Hematopoietic multipotent progenitor cell treated with erythropoietin and hydrocortisone succinate and interleukin-3 and kit ligand, for 6 days (in vitro differentiated cells): ENCODE results near the gene NXNL1.
A peak's percentile ranks its signal among the peaks of the same experiment; 100 is the strongest.

Experiments
- DNase-seq: peaks from one replicate; pipeline ENCODE4 v3.0.0-alpha.2; 2015

NXNL1 gene

DNA sequence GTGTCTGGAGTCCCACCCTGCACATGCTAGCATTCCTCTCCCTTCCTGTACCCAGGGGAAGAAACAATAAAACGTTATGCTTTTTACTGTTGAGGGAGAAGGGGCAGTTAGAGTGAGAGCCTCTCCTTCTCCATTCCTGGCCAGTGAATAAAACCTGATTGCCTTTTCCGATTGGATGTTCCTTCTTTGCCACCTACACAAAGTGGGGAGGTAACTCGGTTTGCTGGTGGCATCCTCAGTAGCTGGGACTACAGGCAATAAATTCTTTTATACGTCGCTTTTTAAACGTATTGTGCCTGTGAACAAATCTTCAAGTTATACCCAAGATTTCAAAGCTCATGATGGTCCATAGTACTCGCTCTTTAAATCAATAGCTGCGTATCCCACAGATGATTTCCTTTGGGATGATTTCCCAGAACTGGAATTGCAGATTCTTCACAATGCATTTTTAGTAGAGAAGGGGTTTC lies 41.5 kb downstream of the NXNL1 start:
- DNase-seq = no peak

DNA sequence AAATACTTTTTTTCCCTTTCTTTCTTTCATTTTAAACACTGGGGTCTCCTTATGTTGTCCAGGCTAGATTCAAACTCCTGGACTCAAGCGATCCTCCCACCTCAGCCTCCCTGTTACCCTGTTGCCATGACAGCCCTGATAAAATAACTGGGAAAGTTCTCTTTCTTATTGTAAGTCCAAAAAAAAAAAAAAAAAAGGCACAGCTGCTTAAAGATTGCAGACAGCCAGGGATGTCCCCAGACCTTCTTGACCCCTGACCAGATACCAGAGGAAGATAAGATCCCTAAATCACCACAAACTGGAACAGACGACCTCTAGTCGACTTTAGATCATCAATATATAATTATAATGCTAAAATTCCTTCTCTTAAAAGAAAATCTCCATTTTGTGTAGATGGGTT lies 42.0 kb downstream of the NXNL1 start:
- no peak for DNase-seq

DNA sequence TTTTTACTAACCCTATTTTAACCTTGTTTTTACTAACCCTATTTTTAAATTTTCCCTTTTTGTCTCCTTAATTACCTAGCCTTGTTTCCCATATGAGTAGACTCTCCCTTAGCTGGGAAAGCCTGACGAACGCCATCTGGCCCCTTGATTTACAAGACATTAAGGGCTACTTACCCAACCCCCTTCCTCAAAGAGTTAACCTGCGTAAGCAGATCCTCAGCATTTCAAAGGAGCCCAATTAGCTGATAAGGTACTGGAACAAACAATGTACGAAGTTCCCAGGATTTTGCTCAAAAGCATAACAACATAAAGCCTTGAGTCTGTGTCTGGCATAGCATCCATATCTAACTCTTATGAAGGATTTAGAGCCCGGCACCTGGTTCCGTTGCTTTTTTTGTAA lies 45.6 kb downstream of the NXNL1 start:
- DNase-seq = no peak

DNA sequence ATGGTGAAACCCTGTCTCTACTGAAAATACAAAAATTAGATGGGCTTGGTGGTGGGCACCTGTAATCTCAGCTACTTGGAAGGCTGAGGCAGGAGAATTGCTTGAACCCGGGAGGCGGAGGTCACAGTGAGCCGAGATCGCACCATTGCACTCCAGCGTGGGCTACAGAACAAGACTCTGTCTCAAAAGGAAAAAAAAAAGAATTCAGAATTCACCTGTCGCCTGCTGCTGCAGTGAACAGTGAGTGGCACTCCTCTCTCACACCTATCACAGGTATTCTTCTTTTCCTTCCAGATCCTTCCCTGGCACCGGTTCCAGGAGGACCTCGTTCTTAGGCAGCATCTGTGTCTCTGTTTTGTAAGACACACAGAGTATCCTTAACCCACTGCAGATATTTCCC lies 46.6 kb downstream of the NXNL1 start:
- DNase-seq = no peak

DNA sequence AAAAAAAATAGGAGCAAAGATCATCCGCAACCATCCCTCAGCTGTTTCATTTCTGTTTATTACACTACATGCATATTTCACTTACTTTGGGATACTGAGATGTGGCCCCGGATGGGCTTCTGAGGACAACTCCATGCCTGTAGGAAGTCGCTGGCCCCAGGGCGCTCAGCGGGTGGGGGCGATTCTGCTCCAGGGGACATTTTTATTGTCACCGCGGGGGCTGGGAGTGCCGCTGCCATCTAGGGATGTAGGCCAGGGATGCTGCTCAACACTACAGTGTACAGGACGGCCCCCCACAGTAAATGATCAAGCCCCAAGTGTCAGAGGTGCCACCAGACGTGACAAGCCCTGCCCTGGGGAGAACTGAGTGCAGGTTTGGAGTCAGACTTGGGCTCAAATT lies 48.9 kb downstream of the NXNL1 start:
- no peak for DNase-seq

DNA sequence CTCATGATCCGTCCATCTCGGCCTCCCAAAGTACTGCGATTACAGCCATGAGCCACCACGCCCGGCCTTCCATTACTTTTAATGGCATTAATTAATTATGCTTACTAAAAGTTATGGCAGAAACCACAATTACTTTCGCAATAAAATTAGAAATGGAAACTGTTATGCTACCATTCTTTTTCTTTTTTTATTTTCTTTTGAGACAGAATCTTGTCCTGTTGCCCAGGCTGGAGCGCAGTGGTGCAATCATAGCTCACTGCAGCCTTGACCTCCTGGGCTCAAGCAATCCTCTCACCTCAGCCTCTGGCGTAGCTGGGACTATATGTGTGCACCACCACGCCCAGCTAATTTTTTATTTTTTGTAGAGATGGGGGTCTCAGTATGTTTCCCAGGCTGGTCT lies 50.7 kb downstream of the NXNL1 start:
- no peak for DNase-seq

DNA sequence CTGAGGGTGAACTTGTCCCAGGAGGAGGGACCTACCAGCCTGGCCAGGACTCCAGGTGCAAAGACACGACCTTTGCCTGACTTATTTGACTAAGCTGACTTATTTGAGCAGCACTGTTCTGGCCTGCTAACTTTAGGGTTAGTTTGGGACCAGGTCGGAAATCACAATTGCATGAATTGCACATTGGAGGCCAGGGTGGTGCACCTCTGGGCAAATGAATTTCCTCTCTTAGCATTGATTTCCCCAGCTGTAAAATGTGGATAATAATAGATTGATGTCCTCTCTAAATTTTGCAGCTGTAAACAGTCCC lies 53.9 kb downstream of the NXNL1 start:
- no peak for DNase-seq

DNA sequence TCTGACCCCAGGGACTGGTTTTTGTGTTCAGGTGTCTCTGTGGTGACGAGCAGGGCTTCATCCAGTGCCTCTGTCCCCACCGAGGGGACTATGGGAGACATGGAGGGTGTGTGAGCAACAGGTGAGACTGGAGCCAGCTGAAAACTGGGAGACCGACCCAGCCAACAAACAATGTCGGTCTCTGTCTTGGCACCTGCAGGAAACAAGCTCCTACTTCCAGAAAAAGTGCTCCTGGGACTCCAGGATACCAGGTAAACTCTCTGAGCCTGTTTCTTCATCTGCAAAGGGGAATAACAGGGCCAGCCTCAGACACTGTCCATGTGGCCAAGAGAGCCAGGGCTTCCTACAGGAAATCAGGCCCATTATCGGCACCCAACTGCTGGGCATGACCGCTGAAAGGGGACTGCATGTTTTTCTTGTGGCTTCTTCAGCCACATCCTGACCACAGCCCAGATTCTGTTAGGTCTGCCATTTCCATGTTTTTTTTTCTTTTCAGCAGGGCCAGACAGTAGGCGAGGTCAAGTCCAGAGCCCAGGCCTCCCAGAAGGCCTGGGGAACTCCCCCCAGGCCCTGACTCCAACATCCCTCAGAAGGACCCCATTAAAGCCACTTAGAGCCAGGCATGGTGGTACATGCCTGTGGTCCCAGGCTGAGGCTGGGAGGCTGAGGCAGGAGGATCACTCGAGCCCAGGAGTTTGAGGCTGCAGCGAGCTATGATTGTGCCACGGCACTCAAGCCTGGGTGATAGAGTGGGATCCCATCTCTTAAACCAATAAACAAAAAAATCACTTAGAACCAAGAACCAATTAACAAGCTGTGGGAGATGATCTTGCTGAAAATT lies 54.5 kb downstream of the NXNL1 start:
- DNase-seq = peak; percentile 80
